Epithelial cell of esophagus (primary cell): ENCODE data around the gene NRP2.
A peak's percentile ranks its signal among the peaks of the same experiment; 100 is the strongest.

Source experiments
- DNase-seq: peaks from one replicate; pipeline ENCODE4 v3.0.0; 2010; ENCODE audit warnings: low read depth
- H3K4me3 ChIP-seq: 2 replicates; pipeline ENCODE4 v1.5.1; 2011; ENCODE audit warnings: mild to moderate bottlenecking, low read length, control low read depth
- CTCF ChIP-seq: IDR thresholded peaks from 2 replicates; pipeline ENCODE4 v1.5.1; 2011; ENCODE audit warnings: low read depth, mild to moderate bottlenecking, low read length, control low read depth, inconsistent platforms; ENCODE audit not compliant: insufficient read depth; ENCODE audit errors: missing control alignments

The NRP2 gene

DNA sequence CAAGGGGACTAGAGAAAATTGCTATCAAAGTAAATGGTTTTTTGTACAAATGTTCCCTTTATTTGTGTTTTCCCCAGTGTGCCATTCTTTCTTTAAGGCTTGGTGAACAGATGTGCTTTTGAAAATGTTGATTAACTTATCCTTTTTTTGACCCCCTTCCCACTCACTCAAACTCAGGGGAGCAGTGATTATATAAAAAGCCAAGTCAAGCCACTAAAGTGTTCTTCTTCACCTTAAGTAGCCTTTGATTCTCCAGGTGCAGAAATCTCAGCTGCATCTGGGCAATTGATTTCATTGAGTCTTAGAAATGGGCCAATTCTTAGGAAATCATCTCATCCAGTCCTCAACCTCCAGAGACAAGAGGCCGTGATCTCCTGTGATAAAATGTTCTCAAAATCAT is 107.6 kb downstream of the NRP2 start:
- DNase-seq: no peak
- no peak overlapping the region for H3K4me3 ChIP-seq
- no peak for TF ChIP-seq CTCF

- TF ChIP-seq CTCF: no peak
- H3K4me3 ChIP-seq: no peak overlapping the region
- no peak for DNase-seq
Measured at GRCh38 chr2:205792908-205793307, 110.6 kb downstream of the NRP2 start.

DNA sequence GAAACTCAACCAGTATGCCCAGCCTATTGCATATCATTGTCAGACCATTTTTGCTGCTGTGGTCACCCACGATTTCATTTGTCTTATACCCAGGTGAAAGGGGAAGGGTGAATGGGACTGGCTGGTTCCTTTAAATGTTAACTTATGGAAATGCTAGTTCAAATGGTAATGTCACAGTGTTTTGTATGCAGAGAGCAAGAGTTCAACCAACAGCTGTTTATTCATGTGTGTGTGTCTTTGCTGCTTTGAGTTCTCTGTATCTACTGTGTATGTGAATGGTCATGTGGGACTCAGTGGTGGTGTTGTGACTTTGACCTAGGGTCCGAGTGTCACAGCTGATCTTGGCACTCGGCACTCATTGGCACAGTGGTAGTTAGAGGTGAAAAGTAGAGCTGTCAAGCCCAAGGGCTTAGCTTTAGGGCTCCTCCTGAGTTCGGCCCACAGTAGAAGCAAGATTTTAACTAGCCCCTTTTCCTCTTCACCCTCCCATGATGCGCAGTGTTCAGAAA is 114.6 kb downstream of the NRP2 start:
- TF ChIP-seq CTCF: no peak
- H3K4me3 ChIP-seq: no peak overlapping the region
- DNase-seq: no peak

GRCh38 chr2:205797866-205798265 is 115.6 kb downstream of the NRP2 start:
- H3K4me3 ChIP-seq: no peak overlapping the region
- no peak for DNase-seq
- TF ChIP-seq CTCF: no peak

DNA sequence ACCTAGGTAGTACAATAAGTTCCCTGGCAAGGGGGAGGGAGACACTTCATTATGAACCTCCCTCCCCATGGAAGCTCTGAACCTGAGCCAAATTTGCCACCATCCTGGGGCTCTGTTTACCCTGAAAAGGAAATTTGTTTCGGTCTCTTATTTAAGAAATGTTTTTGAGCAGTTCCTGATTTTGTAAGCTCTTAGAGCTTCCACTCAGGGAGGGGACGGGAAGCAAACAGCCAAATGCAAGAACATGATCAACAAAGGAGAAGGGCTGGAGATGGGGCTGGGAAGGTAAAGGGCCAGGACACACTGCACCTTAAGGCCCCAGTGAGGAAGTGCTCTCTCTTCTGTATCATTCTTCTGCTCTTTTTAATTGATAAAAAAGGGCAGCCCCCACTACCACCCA is 117.9 kb downstream of the NRP2 start:
- no peak for DNase-seq
- TF ChIP-seq CTCF: no peak
- H3K4me3 ChIP-seq: no peak overlapping the region

GRCh38 chr2:205800773-205801172 is 118.5 kb downstream of the NRP2 start:
- no peak for TF ChIP-seq CTCF
- no peak overlapping the region for H3K4me3 ChIP-seq
- peak; percentile 16 for DNase-seq

GRCh38 chr2:205802065-205802464 is 119.8 kb downstream of the NRP2 start:
- TF ChIP-seq CTCF: no peak
- DNase-seq: no peak

More at GRCh38 chr2:205802065-205802464, 119.8 kb downstream of the NRP2 start:
- no peak overlapping the region for H3K4me3 ChIP-seq
